Colonic mucosa (tissue), 4 donors: Measurements from ENCODE around the gene SFMBT2. TPM values are rescaled to one million over a fixed set of nuclear protein-coding genes. Genes with fewer than 3 reads are reported as not detected.

Source experiments
- DNase-seq: peaks from one replicate; pipeline ENCODE4 v3.0.0-alpha.2; 2020
- H3K27ac ChIP-seq: fragments of 200-600 bp; one replicate; pipeline ENCODE4 v1.8.0; 2021
- H3K27me3 ChIP-seq: fragments of 200-600 bp; one replicate; pipeline ENCODE4 v1.8.0; 2021
- H3K36me3 ChIP-seq: fragments of 200-600 bp; one replicate; pipeline ENCODE4 v1.8.0; 2021
- H3K4me1 ChIP-seq: fragments of 200-600 bp; one replicate; pipeline ENCODE4 v1.8.0; 2021; ENCODE audit warnings: mild to moderate bottlenecking
- H3K4me3 ChIP-seq: fragments of 200-600 bp; one replicate; pipeline ENCODE4 v1.8.0; 2021
- H3K9ac ChIP-seq, 2 donors: one replicate each; pipeline ENCODE4 v1.7.0; 2013; ENCODE audit warnings: control low read depth in 2 of 2, low read depth in 2 of 2, low read length in 2 of 2
- H3K9me3 ChIP-seq: fragments of 200-600 bp; one replicate; pipeline ENCODE4 v1.8.0; 2021
- intact Hi-C: fragments of 100-400 bp; cut with DNase I; formaldehyde crosslinking; loops from one replicate; pipeline ENCODE4 v1.14.1; 2022
- total RNA-seq, 2 donors: library from RNA; stranded (reverse); fragmentation: NEBNext Ultra II Directional in 1 of 2; extraction: Animal tissue kit (Norgen Biotek cat#: 25700) in 1 of 2; gene quantifications; one replicate each; pipeline ENCODE4 v1.2.1, GENCODE V29; 2021
- TF ChIP-seq, protein P1 (sequence below): fragments of 200-600 bp; IDR thresholded peaks from one replicate; pipeline ENCODE4 v1.8.0; 2022; ENCODE audit warnings: antibody characterized with exemption, mild to moderate bottlenecking
- donor health status: healthy.
- donor health status: DM: no; HTN: no; CAD: no.
- donor health status: DM: no; HTN: no; CAD: no.

Gene SFMBT2
- total RNA-seq, 2 donors from 2014 or later = 2.3 to 3.5 TPM

DNA sequence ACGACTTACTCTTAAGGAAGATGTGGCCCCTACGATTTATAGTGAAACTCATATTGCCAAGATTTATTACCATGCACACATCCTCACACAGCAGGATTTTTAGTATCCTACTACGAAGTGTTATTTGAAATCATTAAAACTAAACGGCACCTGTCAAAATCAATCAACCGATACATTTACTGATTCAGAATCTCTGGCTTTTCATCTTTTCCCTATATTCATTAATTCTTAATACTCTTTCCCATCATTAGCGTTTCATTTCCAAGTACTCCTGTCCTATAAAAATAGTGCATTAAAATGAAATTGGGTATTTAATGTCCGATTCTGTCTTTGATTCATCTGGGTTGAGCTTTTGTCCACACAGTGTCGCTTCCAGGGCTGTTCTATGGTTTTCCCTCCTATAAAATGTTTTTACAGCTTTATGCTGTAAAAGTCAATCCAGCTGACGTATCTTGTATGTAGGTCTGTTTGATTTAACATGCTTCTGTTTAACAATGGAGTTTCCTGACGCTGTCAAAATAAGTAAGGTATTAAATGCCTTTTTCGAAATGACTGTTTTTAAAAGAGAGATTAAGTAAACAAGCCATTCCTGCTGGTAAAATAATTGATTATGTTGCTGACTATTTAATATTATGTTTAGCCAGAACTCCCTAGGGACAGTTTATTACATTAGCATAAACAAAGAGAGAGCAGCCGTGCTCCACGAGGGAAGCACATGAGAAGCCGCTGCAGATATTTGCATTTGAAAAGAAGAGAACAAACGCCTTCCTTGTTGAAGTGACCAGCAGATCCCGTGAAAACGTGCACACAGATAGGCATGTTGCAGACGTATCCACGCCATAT, 22.3 kb upstream of the SFMBT2 start:
- no peak for DNase-seq
- intact Hi-C loops = no loop called here
- H3K27ac ChIP-seq = no peak overlapping the region
- H3K4me3 ChIP-seq = no peak overlapping the region
- no peaks in the 10 kb centered on the region for H3K4me1 ChIP-seq
- H3K9ac ChIP-seq = no peak overlapping the region
- H3K9me3 ChIP-seq = no peaks in the 10 kb centered on the region
- no peaks in the 10 kb centered on the region for H3K27me3 ChIP-seq
- no peaks in the 10 kb centered on the region for H3K36me3 ChIP-seq
- TF ChIP-seq, protein P1, sequence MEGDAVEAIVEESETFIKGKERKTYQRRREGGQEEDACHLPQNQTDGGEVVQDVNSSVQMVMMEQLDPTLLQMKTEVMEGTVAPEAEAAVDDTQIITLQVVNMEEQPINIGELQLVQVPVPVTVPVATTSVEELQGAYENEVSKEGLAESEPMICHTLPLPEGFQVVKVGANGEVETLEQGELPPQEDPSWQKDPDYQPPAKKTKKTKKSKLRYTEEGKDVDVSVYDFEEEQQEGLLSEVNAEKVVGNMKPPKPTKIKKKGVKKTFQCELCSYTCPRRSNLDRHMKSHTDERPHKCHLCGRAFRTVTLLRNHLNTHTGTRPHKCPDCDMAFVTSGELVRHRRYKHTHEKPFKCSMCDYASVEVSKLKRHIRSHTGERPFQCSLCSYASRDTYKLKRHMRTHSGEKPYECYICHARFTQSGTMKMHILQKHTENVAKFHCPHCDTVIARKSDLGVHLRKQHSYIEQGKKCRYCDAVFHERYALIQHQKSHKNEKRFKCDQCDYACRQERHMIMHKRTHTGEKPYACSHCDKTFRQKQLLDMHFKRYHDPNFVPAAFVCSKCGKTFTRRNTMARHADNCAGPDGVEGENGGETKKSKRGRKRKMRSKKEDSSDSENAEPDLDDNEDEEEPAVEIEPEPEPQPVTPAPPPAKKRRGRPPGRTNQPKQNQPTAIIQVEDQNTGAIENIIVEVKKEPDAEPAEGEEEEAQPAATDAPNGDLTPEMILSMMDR = no peak

DNA sequence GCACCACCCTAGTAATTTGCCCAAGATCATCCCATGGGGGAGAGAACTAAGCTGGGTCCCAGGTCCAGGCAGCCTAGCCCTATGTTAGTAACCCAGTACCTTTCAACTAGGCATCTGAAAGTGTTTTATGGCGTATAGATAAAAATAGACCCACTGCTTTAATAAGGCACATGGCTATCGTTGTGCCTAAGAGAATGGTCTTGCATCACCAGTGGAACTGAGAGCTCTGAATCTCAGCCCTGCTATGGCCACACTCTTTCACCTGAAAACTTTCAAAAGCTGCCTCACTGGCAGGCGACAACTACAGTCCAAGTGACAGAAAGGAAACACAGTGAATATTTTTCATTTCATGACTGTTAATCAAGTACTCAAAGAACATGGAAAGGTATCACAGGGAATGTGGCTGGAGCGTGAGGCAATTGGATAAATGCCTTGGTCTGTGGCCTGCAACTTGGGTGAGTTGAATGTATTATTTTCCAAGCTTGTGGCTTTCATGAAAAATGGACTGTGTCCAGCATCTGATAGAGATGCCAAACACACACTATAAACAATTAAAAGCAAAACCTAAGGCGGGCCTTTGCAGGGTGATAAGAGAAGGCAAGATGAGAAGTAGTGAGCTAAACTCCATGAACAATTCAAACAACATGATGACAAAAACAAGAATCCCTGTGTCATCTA, 18.0 kb upstream of the SFMBT2 start:
- TF ChIP-seq, protein P1 = no peak
- H3K9ac ChIP-seq = no peak overlapping the region
- no peaks in the 10 kb centered on the region for H3K4me1 ChIP-seq
- H3K27ac ChIP-seq = no peak overlapping the region
- no peaks in the 10 kb centered on the region for H3K36me3 ChIP-seq
- no peaks in the 10 kb centered on the region for H3K9me3 ChIP-seq
- intact Hi-C loops = no loop called here
- H3K4me3 ChIP-seq = no peak overlapping the region
- no peak for DNase-seq
- H3K27me3 ChIP-seq = no peaks in the 10 kb centered on the region

DNA sequence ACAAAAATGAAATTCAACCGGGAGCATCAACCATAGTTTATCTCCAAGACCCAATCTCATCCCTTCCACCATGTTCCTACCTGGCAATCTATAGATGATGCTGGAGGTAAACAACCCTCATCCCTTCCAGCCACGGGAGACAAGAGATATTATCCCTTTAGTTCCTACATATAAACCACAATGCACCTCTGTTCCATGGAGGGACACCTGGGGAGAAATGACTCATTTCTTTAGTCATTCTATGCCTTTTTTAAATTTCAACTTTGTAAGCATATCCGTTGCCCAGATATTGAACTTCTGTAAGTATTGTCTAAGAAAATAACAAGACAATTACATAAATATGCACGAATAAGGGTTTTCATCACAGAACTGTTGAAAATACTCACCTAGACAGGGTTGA, 15.5 kb upstream of the SFMBT2 start:
- intact Hi-C loops = no loop called here
- DNase-seq = no peak
- TF ChIP-seq, protein P1 = no peak

DNA sequence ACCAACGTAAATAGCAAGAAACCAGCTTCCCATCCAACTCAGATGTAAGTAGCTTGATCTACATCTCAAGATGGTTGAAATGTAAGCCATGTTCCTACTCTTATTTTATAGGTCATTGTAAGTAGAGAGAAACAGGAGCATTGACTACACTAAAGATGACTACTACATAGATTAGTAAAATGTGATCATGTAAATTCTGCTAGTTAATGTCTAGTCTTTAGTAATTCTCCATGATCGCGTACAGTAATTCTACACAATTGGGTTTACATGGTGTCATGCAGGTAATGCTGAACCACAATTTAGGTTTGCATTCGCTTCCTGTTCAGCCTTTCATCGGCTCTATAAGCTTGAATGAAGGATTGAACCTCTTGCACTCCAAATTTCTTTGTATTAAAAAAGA, 14.9 kb upstream of the SFMBT2 start:
- TF ChIP-seq, protein P1 = no peak
- Histone ChIP-seq H3K27ac (no peak overlapping the region), H3K9me3 (no peaks in the 10 kb centered on the region), H3K36me3 (no peaks in the 10 kb centered on the region), H3K4me1 (no peaks in the 10 kb centered on the region), H3K9ac (no peak overlapping the region), H3K27me3 (no peaks in the 10 kb centered on the region), H3K4me3 (no peak overlapping the region)
- DNase-seq = no peak
- intact Hi-C loops = no loop called here

More for the DNA sequence above, 15.5 kb upstream of the SFMBT2 start:
- Histone ChIP-seq H3K9me3 (no peaks in the 10 kb centered on the region), H3K4me3 (no peak overlapping the region), H3K4me1 (no peaks in the 10 kb centered on the region), H3K27ac (no peak overlapping the region), H3K36me3 (no peaks in the 10 kb centered on the region), H3K9ac (no peak overlapping the region), H3K27me3 (no peaks in the 10 kb centered on the region)

DNA sequence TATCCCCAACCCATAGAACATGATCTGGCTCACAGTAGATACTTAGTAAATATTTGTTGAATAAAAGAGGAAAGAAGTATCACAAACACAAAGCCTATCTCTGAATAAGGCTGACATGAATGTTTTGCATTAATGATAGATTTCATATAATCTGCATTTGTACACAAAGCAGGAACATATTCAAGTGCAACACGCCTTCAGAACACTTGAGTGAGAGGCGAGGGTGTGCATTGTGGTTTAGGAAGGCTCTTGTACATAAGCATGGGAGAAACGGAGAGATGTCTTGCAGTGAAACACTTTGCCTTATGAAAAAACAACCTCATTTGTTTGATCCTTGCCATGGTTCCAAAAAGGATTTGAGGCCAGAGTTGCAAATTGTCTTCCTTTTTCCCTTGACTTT, 14.1 kb upstream of the SFMBT2 start:
- DNase-seq = no peak
- Histone ChIP-seq H3K27me3 (no peaks in the 10 kb centered on the region), H3K9me3 (no peaks in the 10 kb centered on the region), H3K27ac (no peak overlapping the region), H3K4me3 (no peak overlapping the region), H3K36me3 (no peaks in the 10 kb centered on the region), H3K4me1 (no peaks in the 10 kb centered on the region), H3K9ac (no peak overlapping the region)
- intact Hi-C loops = no loop called here
- TF ChIP-seq, protein P1 = no peak
